Measurements from ENCODE around the gene WNT1. TPM values are rescaled to one million over a fixed set of nuclear protein-coding genes. Genes with fewer than 3 reads are reported as not detected.

WNT1 gene
- polyA plus RNA-seq, 3 donors, result 0.33 TPM; not detected in 2

DNA sequence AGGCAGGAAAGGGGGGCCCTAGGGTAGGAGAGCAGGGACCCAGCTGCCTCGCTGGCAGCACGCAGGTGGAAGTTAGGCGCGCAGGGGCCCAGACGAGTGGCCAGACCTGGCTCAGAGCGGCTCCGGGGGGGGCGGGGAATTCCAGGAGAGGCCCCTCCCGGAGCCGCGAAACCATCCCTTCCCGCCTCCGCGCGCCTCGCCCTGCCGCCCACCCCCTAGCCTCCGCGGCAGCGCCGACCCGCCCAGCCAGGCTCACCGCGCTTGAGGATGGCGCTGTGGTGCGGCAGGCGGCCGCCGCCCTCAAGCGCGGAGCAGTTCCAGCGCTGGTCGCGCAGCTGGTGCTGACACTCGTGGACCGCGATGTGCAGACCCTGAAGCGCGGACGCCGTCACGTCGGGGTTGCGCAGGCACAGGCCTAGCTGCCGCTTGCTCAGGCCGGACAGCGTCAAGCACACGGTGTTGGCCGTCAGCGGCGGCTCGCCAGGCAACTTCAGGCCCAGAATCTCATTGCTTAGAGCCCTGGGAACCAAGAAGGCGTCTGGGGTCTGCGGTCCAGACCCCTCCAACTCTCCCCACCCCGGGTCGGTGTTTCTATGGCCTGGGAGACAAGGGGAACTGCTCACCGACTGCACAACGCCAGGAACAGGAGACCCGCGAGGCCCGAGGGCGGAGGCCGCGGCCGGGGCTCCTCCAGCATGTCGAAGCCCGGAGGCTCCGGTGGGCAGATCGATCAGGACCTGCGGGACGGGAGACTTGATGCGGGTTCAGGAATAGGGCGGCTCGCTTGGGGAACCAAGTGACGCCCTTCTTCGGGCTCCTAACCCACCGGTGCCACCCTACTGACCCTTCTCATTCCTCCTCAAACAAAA is 8.1 kb upstream of the WNT1 start:
- Histone ChIP-seq H3K9ac (ENCODE audit: insufficient read depth, low read length, poor library complexity, severe bottlenecking) (no peak overlapping the region), H3K27me3 (ENCODE audit: control insufficient read depth in 2 of 2, insufficient read depth in 2 of 2, low read length in 2 of 2) (peaks cover 41 to 68% of the 10 kb centered on the region in 2 donors), H3K4me1 (ENCODE audit: control insufficient read depth in 1 of 2, insufficient read depth in 2 of 2, low read length in 2 of 2) (peaks cover 38 to 55% of the 10 kb centered on the region in 2 donors), H3K9me3 (replicated peaks in 1 of 2; ENCODE audit: control insufficient read depth in 1 of 2, insufficient read depth in 1 of 2, low read length in 2 of 2) (peaks cover 0 to 20% of the 10 kb centered on the region in 2 donors), H3K4me3 (replicated peaks in 1 of 3; ENCODE audit: low read depth in 2 of 3, low read length in 3 of 3) (no peak overlapping the region), H3K27ac (ENCODE audit: low read depth in 1 of 2, low read length in 2 of 2) (no peak overlapping the region), H3K36me3 (replicated peaks in 1 of 2; ENCODE audit: control insufficient read depth in 1 of 2, insufficient read depth in 2 of 2, low read length in 2 of 2) (no peaks in the 10 kb centered on the region), H4K20me1 (ENCODE audit: insufficient read depth, low read length) (peaks cover 10% of the 10 kb centered on the region), H3K4me2 (replicated peaks; ENCODE audit: extremely low read depth, low read length, poor library complexity, severe bottlenecking) (peak overlapping the region; percentile 51), H3K79me2 (ENCODE audit: insufficient read depth, low read length) (no peaks in the 10 kb centered on the region), H2AFZ (ENCODE audit: insufficient read depth, low read depth, low read length, poor library complexity, severe bottlenecking) (peak overlapping the region; percentile 46)
- Mint-ChIP-seq H3K9me3 (peaks cover 0 to 20% (median 12%) of the 10 kb centered on the region in 7 donors), H3K27ac (no peak overlapping the region), H3K4me1 (peaks cover 45% of the 10 kb centered on the region), H3K36me3 (peaks cover 3 to 14% of the 10 kb centered on the region in 2 donors), H3K4me3 (peak overlapping the region; percentile 24 to 76), H3K27me3 (ENCODE audit: low read depth in 3 of 3) (peaks cover 60 to 74% (median 66%) of the 10 kb centered on the region in 3 donors)
- TF ChIP-seq, protein P1, sequence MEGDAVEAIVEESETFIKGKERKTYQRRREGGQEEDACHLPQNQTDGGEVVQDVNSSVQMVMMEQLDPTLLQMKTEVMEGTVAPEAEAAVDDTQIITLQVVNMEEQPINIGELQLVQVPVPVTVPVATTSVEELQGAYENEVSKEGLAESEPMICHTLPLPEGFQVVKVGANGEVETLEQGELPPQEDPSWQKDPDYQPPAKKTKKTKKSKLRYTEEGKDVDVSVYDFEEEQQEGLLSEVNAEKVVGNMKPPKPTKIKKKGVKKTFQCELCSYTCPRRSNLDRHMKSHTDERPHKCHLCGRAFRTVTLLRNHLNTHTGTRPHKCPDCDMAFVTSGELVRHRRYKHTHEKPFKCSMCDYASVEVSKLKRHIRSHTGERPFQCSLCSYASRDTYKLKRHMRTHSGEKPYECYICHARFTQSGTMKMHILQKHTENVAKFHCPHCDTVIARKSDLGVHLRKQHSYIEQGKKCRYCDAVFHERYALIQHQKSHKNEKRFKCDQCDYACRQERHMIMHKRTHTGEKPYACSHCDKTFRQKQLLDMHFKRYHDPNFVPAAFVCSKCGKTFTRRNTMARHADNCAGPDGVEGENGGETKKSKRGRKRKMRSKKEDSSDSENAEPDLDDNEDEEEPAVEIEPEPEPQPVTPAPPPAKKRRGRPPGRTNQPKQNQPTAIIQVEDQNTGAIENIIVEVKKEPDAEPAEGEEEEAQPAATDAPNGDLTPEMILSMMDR (IDR thresholded peaks at IDR 0.05), result no peak
- intact Hi-C loops (cut with micrococcal nuclease), result loop anchor here in 1 of 2 donors (10.0 kb wide), 1 partner anchor 115 kb away; the partner anchor contains the start of gene DDX23
- 4% methylated on average over 62 of the region's 77 CpGs for WGBS (ENCODE audit: insufficient coverage)
- no peak for DNase-seq

DNA sequence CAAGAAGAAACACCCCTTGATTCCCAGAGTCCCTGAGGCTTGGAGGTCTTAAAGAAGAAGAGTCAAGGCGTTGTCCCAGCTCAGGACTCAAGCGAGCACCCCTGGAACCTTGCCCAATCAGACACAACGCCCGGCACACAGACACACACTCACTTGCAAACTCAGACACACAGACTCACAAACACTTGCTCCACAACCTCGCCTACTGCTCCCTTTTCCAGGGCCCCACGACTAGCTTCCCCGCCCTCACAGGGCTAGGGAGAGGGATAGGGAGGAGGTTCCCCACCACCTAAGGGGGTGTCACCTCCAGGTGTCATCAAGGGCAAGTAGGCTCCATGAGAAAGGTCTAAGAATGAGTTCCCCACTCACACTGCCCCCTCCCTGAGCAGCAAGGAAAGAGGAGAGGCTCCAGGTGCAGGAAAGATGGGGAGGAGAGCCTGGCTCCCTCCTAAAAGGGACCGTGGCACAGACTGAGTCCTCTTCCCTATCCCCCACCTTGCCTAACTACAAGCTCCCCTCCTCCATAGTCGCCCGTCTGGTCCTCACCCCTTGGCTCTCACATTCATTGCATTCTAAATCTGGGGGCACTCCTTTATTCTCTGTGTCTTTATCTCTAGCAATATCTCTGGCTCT is 7.3 kb upstream of the WNT1 start:
- H4K20me1 ChIP-seq (ENCODE audit: insufficient read depth, low read length), result peaks cover 10% of the 10 kb centered on the region
- Mint-ChIP-seq H3K4me3 (peak overlapping the region; percentile 68 to 76), H3K27me3 (ENCODE audit: low read depth in 3 of 3) (peaks cover 67 to 80% (median 67%) of the 10 kb centered on the region in 3 donors), H3K9me3 (peaks cover 0 to 20% (median 12%) of the 10 kb centered on the region in 7 donors), H3K36me3 (peaks cover 3 to 14% of the 10 kb centered on the region in 2 donors), H3K4me1 (peaks cover 45% of the 10 kb centered on the region), H3K27ac (peak overlapping the region in 1 of 7 donors; percentile 57)
- intact Hi-C loops (cut with micrococcal nuclease), result loop anchor here in 1 of 2 donors (10.0 kb wide), 1 partner anchor 116 kb away; the partner anchor contains the start of gene DDX23
- H3K79me2 ChIP-seq (ENCODE audit: insufficient read depth, low read length), result no peaks in the 10 kb centered on the region
- H2AFZ ChIP-seq (ENCODE audit: insufficient read depth, low read depth, low read length, poor library complexity, severe bottlenecking), result peak overlapping the region; percentile 46
- H3K4me1 ChIP-seq (ENCODE audit: control insufficient read depth in 1 of 2, insufficient read depth in 2 of 2, low read length in 2 of 2), result peaks cover 38 to 55% of the 10 kb centered on the region in 2 donors
- H3K36me3 ChIP-seq (replicated peaks in 1 of 2; ENCODE audit: control insufficient read depth in 1 of 2, insufficient read depth in 2 of 2, low read length in 2 of 2), result no peaks in the 10 kb centered on the region
- WGBS (ENCODE audit: insufficient coverage), result 27% methylated on average over 3 of the region's 10 CpGs
- no peak overlapping the region for H3K27ac ChIP-seq (ENCODE audit: low read depth in 1 of 2, low read length in 2 of 2)
- peak overlapping the region in 1 of 3 experiments; percentile 58 for H3K4me3 ChIP-seq (replicated peaks in 1 of 3; ENCODE audit: low read depth in 2 of 3, low read length in 3 of 3)
- TF ChIP-seq, protein P1 (IDR thresholded peaks at IDR 0.05), result no peak
- peak overlapping the region; percentile 66 for H3K4me2 ChIP-seq (replicated peaks; ENCODE audit: extremely low read depth, low read length, poor library complexity, severe bottlenecking)
- peaks cover 0 to 20% of the 10 kb centered on the region in 2 donors for H3K9me3 ChIP-seq (replicated peaks in 1 of 2; ENCODE audit: control insufficient read depth in 1 of 2, insufficient read depth in 1 of 2, low read length in 2 of 2)
- no peak for DNase-seq
- H3K27me3 ChIP-seq (ENCODE audit: control insufficient read depth in 2 of 2, insufficient read depth in 2 of 2, low read length in 2 of 2), result peaks cover 41 to 76% of the 10 kb centered on the region in 2 donors
- H3K9ac ChIP-seq (ENCODE audit: insufficient read depth, low read length, poor library complexity, severe bottlenecking), result no peak overlapping the region
